SK-N-SH (cell line): ENCODE data around the gene CDKAL1. TPM values are rescaled to one million over a fixed set of nuclear protein-coding genes. Genes with fewer than 3 reads are reported as not detected.

ENCODE experiments used
- CTCF ChIA-PET: fragments of 300-600, 350-600 bp; formaldehyde crosslinking; extraction: SDS; loops from one replicate; lab custom pipeline; 2021; lab: Yijun Ruan, JAX
- POLR2A ChIA-PET: fragments of 350-600 bp; sonication (Branson Sonifier 250); formaldehyde crosslinking; extraction: SDS; loops from one replicate; lab custom pipeline; 2020; ENCODE audit warnings: antibody characterized with exemption, inconsistent platforms; lab: Yijun Ruan, JAX
- DNase-seq: peaks from one replicate; pipeline ENCODE4 v3.0.0; 2012
- H2AFZ ChIP-seq: fragments of 200-600 bp; sonication (generic); 2 replicates; pipeline ENCODE4 v1.8.1; 2016; ENCODE audit warnings: antibody characterized with exemption, mild to moderate bottlenecking, low read depth
- H3F3A ChIP-seq: fragments of 200-600 bp; sonication (generic); replicated peaks from 2 replicates; pipeline ENCODE3; 2016; ENCODE audit warnings: antibody characterized with exemption, mild to moderate bottlenecking; ENCODE audit not compliant: insufficient read depth
- H3K27ac ChIP-seq, 2 experiments: fragments of 200-500 bp in 1 of 2; fragments of 200-600 bp in 1 of 2; sonication (Bioruptor generic) in 1 of 2; sonication (generic), shearing (Covaris generic) in 1 of 2; 2 replicates each; pipeline versions ENCODE4 v1.5.1 to v1.6.1; 2014 to 2016; ENCODE audit warnings: low read depth in 2 of 2, inconsistent platforms in 1 of 2, low read length in 1 of 2, mild to moderate bottlenecking in 1 of 2, mixed read lengths in 1 of 2
- H3K27me3 ChIP-seq: fragments of 200-600 bp; sonication (generic), shearing (Covaris generic); 2 replicates; pipeline ENCODE4 v1.6.1; 2016; ENCODE audit warnings: mixed run types; ENCODE audit not compliant: insufficient read depth
- H3K36me3 ChIP-seq, 2 experiments: fragments of 200-500 bp in 1 of 2; fragments of 200-600 bp in 1 of 2; sonication (Bioruptor generic) in 1 of 2; sonication (generic) in 1 of 2; replicated peaks in 1 of 2; 2 replicates each; pipeline versions ENCODE3 to v1.5.1; 2014 to 2016; ENCODE audit warnings: low read length in 1 of 2, mild to moderate bottlenecking in 1 of 2; ENCODE audit not compliant: insufficient read depth in 2 of 2, control insufficient read depth in 1 of 2
- H3K4me1 ChIP-seq, 2 experiments: fragments of 200-500 bp in 1 of 2; fragments of 200-600 bp in 1 of 2; sonication (Bioruptor generic) in 1 of 2; sonication (generic), shearing (Covaris generic) in 1 of 2; 2 replicates each; pipeline versions ENCODE4 v1.5.1 to v1.6.1; 2014 to 2016; ENCODE audit warnings: low read depth in 1 of 2, low read length in 1 of 2, mixed run types in 1 of 2; ENCODE audit not compliant: insufficient read depth in 2 of 2, control insufficient read depth in 1 of 2
- H3K4me2 ChIP-seq: fragments of 200-600 bp; sonication (generic), shearing (Covaris generic); 2 replicates; pipeline ENCODE4 v1.6.1; 2017; ENCODE audit warnings: mixed run types
- H3K4me3 ChIP-seq, 2 experiments: fragments of 200-500 bp in 1 of 2; fragments of 200-600 bp in 1 of 2; sonication (Bioruptor generic) in 1 of 2; sonication (generic), shearing (Covaris generic) in 1 of 2; 2 replicates each; pipeline versions ENCODE4 v1.5.1 to v1.8.1; 2014 to 2016; ENCODE audit warnings: low read depth in 2 of 2, inconsistent platforms in 1 of 2, low read length in 1 of 2, mild to moderate bottlenecking in 1 of 2, mixed read lengths in 1 of 2, moderate library complexity in 1 of 2
- H3K79me2 ChIP-seq: fragments of 200-600 bp; sonication (generic); 2 replicates; pipeline ENCODE4 v1.8.1; 2017; ENCODE audit warnings: mild to moderate bottlenecking; ENCODE audit not compliant: insufficient read depth
- H3K9ac ChIP-seq: fragments of 200-600 bp; sonication (generic); 2 replicates; pipeline ENCODE4 v1.6.1; 2017; ENCODE audit warnings: mixed run types
- H3K9me2 ChIP-seq: fragments of 200-600 bp; sonication (generic); 2 replicates; pipeline ENCODE4 v1.6.1; 2017; ENCODE audit warnings: mixed run types
- H3K9me3 ChIP-seq: fragments of 200-600 bp; sonication (generic); 2 replicates; pipeline ENCODE4 v1.6.1; 2017; ENCODE audit warnings: mixed run types, mild to moderate bottlenecking, moderate library complexity
- H4K20me1 ChIP-seq: fragments of 200-600 bp; sonication (generic); 2 replicates; pipeline ENCODE4 v1.6.1; 2017; ENCODE audit warnings: mild to moderate bottlenecking, mixed run types; ENCODE audit not compliant: insufficient read depth
- CHD2 ChIP-seq: fragments of 150-350 bp; IDR thresholded peaks from 2 replicates; pipeline ENCODE4 v1.6.1; 2018; ENCODE audit warnings: low read length; ENCODE audit not compliant: partially characterized antibody
- EP300 ChIP-seq, 2 experiments: IDR thresholded peaks; 2 replicates each; pipeline versions ENCODE4 v1.4.0 to v1.6.1; 2012; ENCODE audit warnings: borderline replicate concordance in 1 of 2, low read depth in 1 of 2, low read length in 1 of 2
- FOXJ3 ChIP-seq: sonication (generic); formaldehyde crosslinking; IDR thresholded peaks from 2 replicates; pipeline ENCODE4 v1.5.1; 2020; ENCODE audit warnings: mild to moderate bottlenecking, missing genetic modification reagents
- GATA2 ChIP-seq: sonication (generic); formaldehyde crosslinking; IDR thresholded peaks from 2 replicates; pipeline ENCODE4 v1.5.0; 2020; ENCODE audit warnings: mild to moderate bottlenecking, missing genetic modification reagents
- MXI1 ChIP-seq: IDR thresholded peaks from 2 replicates; pipeline ENCODE4 v1.6.1; 2012; ENCODE audit warnings: mild to moderate bottlenecking, low read depth, low read length, improper control_type of control experiment
- NFIC ChIP-seq: IDR thresholded peaks from 2 replicates; pipeline ENCODE4 v1.4.0; 2012; ENCODE audit warnings: borderline replicate concordance
- RAD21 ChIP-seq: IDR thresholded peaks from 2 replicates; pipeline ENCODE4 v1.6.1; 2012; ENCODE audit warnings: mild to moderate bottlenecking, low read length
- RCOR1 ChIP-seq: fragments of 150-350 bp; IDR thresholded peaks from 2 replicates; pipeline ENCODE4 v1.6.1; 2017; ENCODE audit warnings: antibody characterized with exemption, low read length
- RXRA ChIP-seq: IDR thresholded peaks from 2 replicates; pipeline ENCODE4 v1.4.0; 2012; ENCODE audit warnings: low read depth, mild to moderate bottlenecking, borderline replicate concordance
- TCF12 ChIP-seq: IDR thresholded peaks from 2 replicates; pipeline ENCODE4 v1.4.0; 2012
- YY1 ChIP-seq: IDR thresholded peaks from 2 replicates; pipeline ENCODE4 v1.4.0; 2012; ENCODE audit warnings: low read depth, mild to moderate bottlenecking
- WGBS: methylation state at CpG from one replicate; pipeline ENCODE4 v1.1.6; 2017; ENCODE audit warnings: low lambda C conversion rate; 5-methylcytosine and 5-hydroxymethylcytosine counted together
- polyA plus RNA-seq, 3 experiments: library from polyadenylated mRNA; depleted of rRNA; stranded (reverse); fragments of >200 nt; gene quantifications; 2 replicates each; pipeline ENCODE4 v1.2.3, GENCODE V29; 2012

The CDKAL1 gene
- polyA plus RNA-seq, 1 of the 3 experiments (the other 2 are of a cell fraction): 2.6 TPM

DNA sequence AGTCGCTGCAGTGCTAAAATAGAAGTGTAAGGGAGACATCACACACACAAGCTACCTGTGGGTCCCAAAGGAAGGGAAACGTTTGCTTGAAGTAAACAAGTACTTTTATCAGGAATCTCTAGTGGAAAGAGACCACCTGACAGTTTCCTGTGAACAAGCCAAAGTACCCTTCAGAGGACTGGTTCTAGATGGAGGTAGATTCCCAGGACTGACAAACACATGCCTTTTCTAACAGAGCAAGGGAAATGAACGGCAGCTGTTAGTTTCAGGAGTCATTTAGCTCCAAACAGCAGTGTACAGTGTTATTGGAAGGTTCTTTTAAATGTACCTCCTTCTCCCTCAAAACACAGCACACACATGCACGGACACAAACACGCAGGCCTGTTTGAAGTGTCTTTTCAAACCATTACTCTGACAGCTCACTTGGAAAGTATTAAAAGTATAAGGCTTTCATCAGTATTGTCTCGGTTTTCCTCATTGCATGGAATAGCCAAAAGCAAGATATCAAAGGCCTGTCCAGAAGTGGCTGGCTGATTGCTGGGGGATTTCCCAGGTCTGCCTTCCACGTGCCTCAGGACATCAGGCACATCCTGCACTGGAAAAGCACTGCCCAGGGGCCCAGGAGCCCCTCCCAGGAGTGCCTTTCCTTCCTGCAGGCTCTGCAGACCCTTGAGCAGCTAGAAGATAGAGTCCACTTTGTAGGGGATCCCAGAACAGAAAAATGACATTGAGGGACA is 666.0 kb downstream of the CDKAL1 start:
- Histone ChIP-seq H3K27ac (peak overlapping the region; percentile 4 to 99; a peak in 3 of 4 replicates), H3K9me3 (no peaks in the 10 kb centered on the region), H3K4me3 (no peak overlapping the region), H3F3A (no peaks in the 10 kb centered on the region), H4K20me1 (no peaks in the 10 kb centered on the region), H3K79me2 (no peaks in the 10 kb centered on the region), H3K9me2 (no peaks in the 10 kb centered on the region), H2AFZ (no peak overlapping the region), H3K4me2 (no peak overlapping the region), H3K36me3 (no peaks in the 10 kb centered on the region), H3K9ac (no peak overlapping the region), H3K4me1 (peaks cover 15 to 39% of the 10 kb centered on the region in 2 experiments; a peak in 3 of 4 replicates), H3K27me3 (no peaks in the 10 kb centered on the region)
- DNase-seq: peak; percentile 58
- TF ChIP-seq NFIC (no peak), EP300 (IDR thresholded peaks at IDR 0.05; ENCODE audit: borderline replicate concordance in 1 of 2, low read depth in 1 of 2, low read length in 1 of 2) (peak in 1 of 2 experiments; percentile 73; a peak in 2 of 4 replicates), YY1 (no peak), MXI1 (peak; percentile 77), TCF12 (no peak), RAD21 (0 out of 2 replicates have a peak, but pooled peaks have one; percentile 1)
- WGBS: 46% methylated on average over 7 of the region's 7 CpGs
- CTCF ChIA-PET: interaction anchor here (1.3 to 1.7 kb wide), 7 partner anchors 28 to 636 kb away, joined by 3 to 6 read pairs (median 4); no protein-coding TSS in a partner anchor
- POLR2A ChIA-PET: interaction anchor here (0.6 to 4.1 kb wide), 10 partner anchors 41 to 626 kb away, joined by 3 to 41 read pairs (median 3); no protein-coding TSS in a partner anchor

DNA sequence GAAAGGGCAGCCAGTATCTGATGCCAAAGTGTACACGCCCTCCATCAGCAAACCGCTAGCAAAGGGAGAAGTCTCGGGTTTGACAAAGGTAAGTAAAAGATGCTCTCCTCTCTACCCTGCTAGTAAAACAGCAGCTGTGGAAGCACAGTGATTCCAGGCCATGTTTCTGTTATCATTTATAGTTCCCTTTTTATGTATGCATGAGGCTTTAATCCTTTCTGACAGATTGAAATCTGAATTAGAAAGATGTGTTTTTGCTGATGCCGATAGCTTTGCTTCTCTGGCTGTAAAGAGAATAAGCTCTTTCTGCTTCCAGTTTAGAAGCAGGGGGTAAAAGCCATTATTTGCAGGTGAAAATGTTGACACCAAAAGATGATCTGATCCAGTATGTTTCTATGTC is 666.9 kb downstream of the CDKAL1 start:
- Histone ChIP-seq H3K27me3 (no peaks in the 10 kb centered on the region), H3K4me3 (peak overlapping the region in 1 of 2 experiments; percentile 25; a peak in 1 of 4 replicates), H3F3A (no peaks in the 10 kb centered on the region), H3K4me1 (peaks cover 15 to 39% of the 10 kb centered on the region in 2 experiments; a peak in 3 of 4 replicates), H3K27ac (peak overlapping the region in 1 of 2 experiments; percentile 99; a peak in 3 of 4 replicates), H3K36me3 (no peaks in the 10 kb centered on the region), H2AFZ (no peak overlapping the region), H4K20me1 (no peaks in the 10 kb centered on the region), H3K79me2 (no peaks in the 10 kb centered on the region), H3K9me2 (no peaks in the 10 kb centered on the region), H3K9ac (no peak overlapping the region), H3K4me2 (no peak overlapping the region), H3K9me3 (no peaks in the 10 kb centered on the region)
- TF ChIP-seq RCOR1: peak; percentile 49; the same call in 1 of the 2 replicates
- TF ChIP-seq TCF12: no peak
- peak; percentile 80 for TF ChIP-seq GATA2
- TF ChIP-seq CHD2: no peak
- TF ChIP-seq FOXJ3 (CRISPR knock-in tag): no peak
- peak in 1 of 2 experiments; percentile 74; a peak in 2 of 4 replicates for TF ChIP-seq EP300 (IDR thresholded peaks at IDR 0.05; ENCODE audit: borderline replicate concordance in 1 of 2, low read depth in 1 of 2, low read length in 1 of 2)
- TF ChIP-seq MXI1: peak; percentile 35; the same call in 1 of the 2 replicates
- TF ChIP-seq RXRA: no peak
- WGBS: 57% methylated on average over 4 of the region's 4 CpGs
- CTCF ChIA-PET: interaction anchor here (0.9 to 1.7 kb wide), 7 partner anchors 21 to 325 kb away, joined by 3 to 6 read pairs (median 4); no protein-coding TSS in a partner anchor
- peak; percentile 42 for DNase-seq
- POLR2A ChIA-PET: interaction anchor here (0.6 to 4.1 kb wide), 10 partner anchors 11 to 627 kb away, joined by 3 to 41 read pairs (median 4); partner anchors contain the start of gene SOX4
